WTC11 (cell line): ENCODE measurements around the gene ASGR1. TPM values are rescaled to one million over a fixed set of nuclear protein-coding genes. Genes with fewer than 3 reads are reported as not detected.

Experiments used
- ATAC-seq: fragments of 200-7000 bp; cut with Tn5 transposase; 2 replicates; pipeline ENCODE4 v1.10.0; 2021; ENCODE audit warnings: mild to moderate bottlenecking, moderate library complexity
- CTCF ChIA-PET: fragments of 300-600 bp; sonication (Branson Sonifier 250); formaldehyde crosslinking; loops from one replicate; lab custom pipeline; 2021; ENCODE audit warnings: antibody characterized with exemption; lab: Charles Lee
- POLR2A ChIA-PET: fragments of 350-600 bp; sonication (Branson Sonifier 250); formaldehyde crosslinking; loops from one replicate; lab custom pipeline; 2021; ENCODE audit warnings: antibody characterized with exemption; lab: Charles Lee
- DNase-seq: peaks from one replicate; pipeline ENCODE4 v3.0.0; 2021; ENCODE audit warnings: low spot score
- H3K27ac Mint-ChIP-seq: 2 replicates; pipeline ENCODE4 v1.8.0; 2021; ENCODE audit warnings: mixed read lengths
- H3K27me3 Mint-ChIP-seq: 2 replicates; pipeline ENCODE4 v1.8.0; 2021; ENCODE audit warnings: low read depth, mild to moderate bottlenecking, moderate library complexity, mixed read lengths
- H3K36me3 Mint-ChIP-seq: 2 replicates; pipeline ENCODE4 v1.8.0; 2021; ENCODE audit warnings: mixed read lengths
- H3K4me1 Mint-ChIP-seq: 2 replicates; pipeline ENCODE4 v1.8.0; 2022; ENCODE audit warnings: mixed read lengths
- H3K4me3 Mint-ChIP-seq: 2 replicates; pipeline ENCODE4 v1.8.0; 2021; ENCODE audit warnings: mild to moderate bottlenecking, moderate library complexity, mixed read lengths
- H3K9me3 Mint-ChIP-seq: 2 replicates; pipeline ENCODE4 v1.8.0; 2021; ENCODE audit warnings: mixed read lengths
- AR ChIP-seq: fragments of 250-450 bp; sonication (Bioruptor Pico); IDR thresholded peaks from 2 replicates; pipeline ENCODE4 v1.9.0; 2021; ENCODE audit warnings: mild to moderate bottlenecking
- ATF6 ChIP-seq: sonication (generic); formaldehyde crosslinking; IDR thresholded peaks from 2 replicates; pipeline ENCODE4 v1.8.1; 2023; ENCODE audit warnings: mild to moderate bottlenecking, missing genetic modification reagents
- E2F5 ChIP-seq: sonication (generic); formaldehyde crosslinking; IDR thresholded peaks from 2 replicates; pipeline ENCODE4 v1.8.1; 2022; ENCODE audit warnings: mild to moderate bottlenecking, moderate library complexity, missing genetic modification reagents
- ESRRA ChIP-seq: sonication (generic); formaldehyde crosslinking; IDR thresholded peaks from 2 replicates; pipeline ENCODE4 v1.8.1; 2022; ENCODE audit warnings: mild to moderate bottlenecking, missing genetic modification reagents, borderline replicate concordance
- IRF2 ChIP-seq: sonication (generic); formaldehyde crosslinking; IDR thresholded peaks from 2 replicates; pipeline ENCODE4 v1.8.0; 2022; ENCODE audit warnings: low read depth, missing genetic modification reagents, borderline replicate concordance
- KAT7 ChIP-seq: sonication (generic); formaldehyde crosslinking; IDR thresholded peaks from 2 replicates; pipeline ENCODE4 v1.8.1; 2023; ENCODE audit warnings: missing genetic modification reagents, mild to moderate bottlenecking, borderline replicate concordance
- MAX ChIP-seq: sonication (generic); formaldehyde crosslinking; IDR thresholded peaks from 2 replicates; pipeline ENCODE4 v1.8.0; 2022; ENCODE audit warnings: mild to moderate bottlenecking, missing genetic modification reagents
- MYBL2 ChIP-seq: sonication (generic); formaldehyde crosslinking; IDR thresholded peaks from 2 replicates; pipeline ENCODE4 v1.8.1; 2023; ENCODE audit warnings: mild to moderate bottlenecking, moderate library complexity, missing genetic modification reagents
- NFATC4 ChIP-seq: fragments of 250-450 bp; sonication (Bioruptor Pico); IDR thresholded peaks from 2 replicates; pipeline ENCODE4 v1.9.0; 2021; ENCODE audit warnings: mild to moderate bottlenecking
- RORB ChIP-seq: fragments of 250-450 bp; sonication (Bioruptor Pico); IDR thresholded peaks from 2 replicates; pipeline ENCODE4 v1.9.0; 2021; ENCODE audit warnings: mild to moderate bottlenecking
- TEAD1 ChIP-seq: sonication (generic); formaldehyde crosslinking; IDR thresholded peaks from 2 replicates; pipeline ENCODE4 v1.8.0; 2022; ENCODE audit warnings: mild to moderate bottlenecking, missing genetic modification reagents
- USF1 ChIP-seq: sonication (generic); formaldehyde crosslinking; IDR thresholded peaks from 2 replicates; pipeline ENCODE4 v1.8.0; 2022; ENCODE audit warnings: mild to moderate bottlenecking, missing genetic modification reagents
- ZBTB43 ChIP-seq: sonication (generic); formaldehyde crosslinking; IDR thresholded peaks from 2 replicates; pipeline ENCODE4 v1.8.1; 2023; ENCODE audit warnings: mild to moderate bottlenecking, missing genetic modification reagents
- ZNF138 ChIP-seq: sonication (generic); formaldehyde crosslinking; conservative IDR thresholded peaks from 2 replicates; pipeline ENCODE4 v1.8.1; 2022; ENCODE audit warnings: mild to moderate bottlenecking, moderate library complexity, missing genetic modification reagents
- ZNF512 ChIP-seq: sonication (generic); formaldehyde crosslinking; IDR thresholded peaks from 2 replicates; pipeline ENCODE4 v1.8.1; 2022; ENCODE audit warnings: missing genetic modification reagents, borderline replicate concordance
- total RNA-seq: library from RNA; stranded (reverse); gene quantifications from 3 replicates; pipeline ENCODE4 v1.2.3, GENCODE V29; 2021
- TF ChIP-seq, protein P1 (sequence below): sonication (generic); formaldehyde crosslinking; IDR thresholded peaks from 2 replicates; pipeline ENCODE4 v1.8.0; 2023; ENCODE audit warnings: mild to moderate bottlenecking, missing genetic modification reagents
- TF ChIP-seq, protein P2 (sequence below): sonication (generic); formaldehyde crosslinking; IDR thresholded peaks from 2 replicates; pipeline ENCODE4 v1.8.1; 2023; ENCODE audit warnings: mild to moderate bottlenecking, missing genetic modification reagents, moderate library complexity
- TF ChIP-seq, protein P3 (sequence below): sonication (generic); formaldehyde crosslinking; IDR thresholded peaks from 2 replicates; pipeline ENCODE4 v1.8.1; 2023; ENCODE audit warnings: mild to moderate bottlenecking, missing genetic modification reagents, moderate library complexity
- TF ChIP-seq, protein P4 (sequence below): sonication (generic); formaldehyde crosslinking; IDR thresholded peaks from 2 replicates; pipeline ENCODE4 v1.8.0; 2022; ENCODE audit warnings: mild to moderate bottlenecking, missing genetic modification reagents

The ASGR1 gene
- total RNA-seq, 1 experiment from 2014 or later, result 13.3 TPM

GRCh38 chr17:7139400-7139799 is 39.8 kb downstream of the ASGR1 start (continued):
- TF ChIP-seq, protein P1, sequence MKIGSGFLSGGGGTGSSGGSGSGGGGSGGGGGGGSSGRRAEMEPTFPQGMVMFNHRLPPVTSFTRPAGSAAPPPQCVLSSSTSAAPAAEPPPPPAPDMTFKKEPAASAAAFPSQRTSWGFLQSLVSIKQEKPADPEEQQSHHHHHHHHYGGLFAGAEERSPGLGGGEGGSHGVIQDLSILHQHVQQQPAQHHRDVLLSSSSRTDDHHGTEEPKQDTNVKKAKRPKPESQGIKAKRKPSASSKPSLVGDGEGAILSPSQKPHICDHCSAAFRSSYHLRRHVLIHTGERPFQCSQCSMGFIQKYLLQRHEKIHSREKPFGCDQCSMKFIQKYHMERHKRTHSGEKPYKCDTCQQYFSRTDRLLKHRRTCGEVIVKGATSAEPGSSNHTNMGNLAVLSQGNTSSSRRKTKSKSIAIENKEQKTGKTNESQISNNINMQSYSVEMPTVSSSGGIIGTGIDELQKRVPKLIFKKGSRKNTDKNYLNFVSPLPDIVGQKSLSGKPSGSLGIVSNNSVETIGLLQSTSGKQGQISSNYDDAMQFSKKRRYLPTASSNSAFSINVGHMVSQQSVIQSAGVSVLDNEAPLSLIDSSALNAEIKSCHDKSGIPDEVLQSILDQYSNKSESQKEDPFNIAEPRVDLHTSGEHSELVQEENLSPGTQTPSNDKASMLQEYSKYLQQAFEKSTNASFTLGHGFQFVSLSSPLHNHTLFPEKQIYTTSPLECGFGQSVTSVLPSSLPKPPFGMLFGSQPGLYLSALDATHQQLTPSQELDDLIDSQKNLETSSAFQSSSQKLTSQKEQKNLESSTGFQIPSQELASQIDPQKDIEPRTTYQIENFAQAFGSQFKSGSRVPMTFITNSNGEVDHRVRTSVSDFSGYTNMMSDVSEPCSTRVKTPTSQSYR (CRISPR knock-in tag), result no peak
- TF ChIP-seq ATF6 (CRISPR knock-in tag) (no peak), ZNF512 (CRISPR knock-in tag) (no peak), TEAD1 (CRISPR knock-in tag) (no peak), KAT7 (CRISPR knock-in tag) (no peak)
- TF ChIP-seq, all 79 proteins: peak for 0

- H3K9me3 Mint-ChIP-seq, result no peaks in the 10 kb centered on the region
- no peak for DNase-seq
- POLR2A ChIA-PET, result no interaction called here
- ATAC-seq, result no peak
- peaks cover 36% of the 10 kb centered on the region for H3K27me3 Mint-ChIP-seq
- no peak overlapping the region for H3K4me3 Mint-ChIP-seq
- no peaks in the 10 kb centered on the region for H3K36me3 Mint-ChIP-seq
- CTCF ChIA-PET, result interaction anchor here (0.8 to 6.1 kb wide), 8 partner anchors 10 to 115 kb away, joined by 3 to 105 read pairs (median 7); no protein-coding TSS in a partner anchor
- peaks cover 56% of the 10 kb centered on the region for H3K4me1 Mint-ChIP-seq
- no peak overlapping the region for H3K27ac Mint-ChIP-seq
- no peak for TF ChIP-seq KAT7 (CRISPR knock-in tag)
- no peak for TF ChIP-seq ESRRA (CRISPR knock-in tag)
- TF ChIP-seq, protein P2, sequence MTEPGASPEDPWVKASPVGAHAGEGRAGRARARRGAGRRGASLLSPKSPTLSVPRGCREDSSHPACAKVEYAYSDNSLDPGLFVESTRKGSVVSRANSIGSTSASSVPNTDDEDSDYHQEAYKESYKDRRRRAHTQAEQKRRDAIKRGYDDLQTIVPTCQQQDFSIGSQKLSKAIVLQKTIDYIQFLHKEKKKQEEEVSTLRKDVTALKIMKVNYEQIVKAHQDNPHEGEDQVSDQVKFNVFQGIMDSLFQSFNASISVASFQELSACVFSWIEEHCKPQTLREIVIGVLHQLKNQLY, result no peak
- no peak for TF ChIP-seq ZNF138 (CRISPR knock-in tag)
- TF ChIP-seq MYBL2 (CRISPR knock-in tag), result no peak
- TF ChIP-seq, protein P3, sequence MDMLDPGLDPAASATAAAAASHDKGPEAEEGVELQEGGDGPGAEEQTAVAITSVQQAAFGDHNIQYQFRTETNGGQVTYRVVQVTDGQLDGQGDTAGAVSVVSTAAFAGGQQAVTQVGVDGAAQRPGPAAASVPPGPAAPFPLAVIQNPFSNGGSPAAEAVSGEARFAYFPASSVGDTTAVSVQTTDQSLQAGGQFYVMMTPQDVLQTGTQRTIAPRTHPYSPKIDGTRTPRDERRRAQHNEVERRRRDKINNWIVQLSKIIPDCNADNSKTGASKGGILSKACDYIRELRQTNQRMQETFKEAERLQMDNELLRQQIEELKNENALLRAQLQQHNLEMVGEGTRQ (CRISPR knock-in tag), result no peak
- TF ChIP-seq MAX (CRISPR knock-in tag), result no peak
- TF ChIP-seq RORB (CRISPR knock-in tag), result no peak
- TF ChIP-seq E2F5 (CRISPR knock-in tag), result no peak
- no peak for TF ChIP-seq IRF2 (CRISPR knock-in tag)
- no peak for TF ChIP-seq ZBTB43 (CRISPR knock-in tag)
- no peak for TF ChIP-seq USF1
- no peak for TF ChIP-seq AR (CRISPR knock-in tag)
- TF ChIP-seq, protein P4, sequence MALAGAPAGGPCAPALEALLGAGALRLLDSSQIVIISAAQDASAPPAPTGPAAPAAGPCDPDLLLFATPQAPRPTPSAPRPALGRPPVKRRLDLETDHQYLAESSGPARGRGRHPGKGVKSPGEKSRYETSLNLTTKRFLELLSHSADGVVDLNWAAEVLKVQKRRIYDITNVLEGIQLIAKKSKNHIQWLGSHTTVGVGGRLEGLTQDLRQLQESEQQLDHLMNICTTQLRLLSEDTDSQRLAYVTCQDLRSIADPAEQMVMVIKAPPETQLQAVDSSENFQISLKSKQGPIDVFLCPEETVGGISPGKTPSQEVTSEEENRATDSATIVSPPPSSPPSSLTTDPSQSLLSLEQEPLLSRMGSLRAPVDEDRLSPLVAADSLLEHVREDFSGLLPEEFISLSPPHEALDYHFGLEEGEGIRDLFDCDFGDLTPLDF (CRISPR knock-in tag), result no peak
- no peak for TF ChIP-seq NFATC4 (CRISPR knock-in tag)
Observed at GRCh38 chr17:7138800-7139381, 40.3 kb downstream of the ASGR1 start.
